ENCODE results near the gene CALML3. TPM values are rescaled to one million over a fixed set of nuclear protein-coding genes. Genes with fewer than 3 reads are reported as not detected.

Gene CALML3
- total and polyA plus RNA-seq, 2 of the 8 experiments (the other 6 are each of a cell fraction or from before 2014, with no cell fraction given): not detected

DNA sequence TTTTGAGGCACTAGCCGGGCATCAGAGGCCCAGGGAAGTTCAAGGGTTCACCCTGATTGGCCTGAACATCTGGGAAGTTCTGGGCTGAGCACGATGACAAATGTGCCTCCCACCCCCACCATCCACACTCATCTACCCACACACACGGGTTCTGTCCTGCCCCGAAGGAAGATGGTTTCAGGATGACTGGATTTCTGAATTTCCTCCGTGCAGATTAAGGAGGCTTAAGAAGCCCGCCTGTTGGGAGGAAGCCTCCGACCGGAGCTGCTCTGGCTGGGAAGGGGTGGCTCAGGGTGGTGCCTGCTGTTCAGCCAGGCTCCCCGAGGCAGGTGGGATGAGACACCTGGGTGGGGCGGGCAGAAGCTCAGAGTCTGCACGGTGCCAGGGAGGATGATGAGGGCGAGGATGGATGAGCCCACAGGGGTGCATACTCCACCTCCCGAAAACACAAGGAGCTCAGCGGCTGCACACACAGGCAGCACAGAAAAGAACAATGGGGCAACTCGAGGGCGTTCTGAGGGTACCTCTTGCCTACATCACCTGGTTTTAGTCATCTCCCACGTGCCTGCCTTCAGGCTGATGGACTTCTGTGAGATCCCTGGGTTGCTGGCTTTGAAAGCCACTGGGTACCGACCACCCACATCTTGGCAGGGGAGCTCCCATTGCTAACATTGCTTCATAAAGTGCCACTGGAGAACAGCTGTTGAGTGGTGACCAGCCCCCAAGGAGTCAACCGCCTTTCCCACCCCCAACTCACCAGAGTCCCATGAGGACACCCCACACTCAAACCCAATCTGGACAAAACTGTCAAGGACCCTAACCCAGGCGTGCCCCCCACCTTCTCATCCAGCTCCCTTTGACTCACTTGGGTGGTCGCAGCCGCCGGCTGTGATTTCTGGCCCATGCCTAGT, 41.2 kb downstream of the CALML3 start:
- H2AFZ ChIP-seq (ENCODE audit: low read length): no peak overlapping the region
- no peak overlapping the region for H3K4me3 ChIP-seq (ENCODE audit: extremely low read depth in 1 of 4, insufficient read depth in 2 of 4, low read depth in 3 of 4, low read length in 4 of 4)
- H4K91ac ChIP-seq (replicated peaks; ENCODE audit: insufficient read length, low read length): no peak overlapping the region
- H2BK20ac ChIP-seq (ENCODE audit: low read length): no peak overlapping the region
- peaks cover 4% of the 10 kb centered on the region; the same call in 1 of the 2 replicates for H3K23me2 ChIP-seq (ENCODE audit: low read depth, low read length)
- no peak overlapping the region for H2BK15ac ChIP-seq (ENCODE audit: low read length)
- no peaks in the 10 kb centered on the region for H3K79me1 ChIP-seq (ENCODE audit: low read depth, low read length)
- no peak overlapping the region; a peak in 1 of 7 replicates for H3K9ac ChIP-seq (replicated peaks in 1 of 4; ENCODE audit: extremely low read depth in 1 of 4, low read depth in 3 of 4, low read length in 3 of 4)
- H3K36me3 ChIP-seq (ENCODE audit: control insufficient read depth in 2 of 4, insufficient read depth in 4 of 4, low read length in 3 of 4): no peaks in the 10 kb centered on the region
- no peaks in the 10 kb centered on the region for H3K9me3 ChIP-seq (ENCODE audit: insufficient read depth in 2 of 2, low read depth in 1 of 2, low read length in 1 of 2)
- no peak overlapping the region for H3K18ac ChIP-seq (ENCODE audit: extremely low read depth, low read length)
- no peak overlapping the region for H3K4ac ChIP-seq (replicated peaks; ENCODE audit: insufficient read length, low read depth, low read length)
- no peak overlapping the region for H2BK120ac ChIP-seq (replicated peaks; ENCODE audit: low read depth, low read length)
- H4K5ac ChIP-seq (ENCODE audit: insufficient read length, low read depth, low read length): no peak overlapping the region
- no peaks in the 10 kb centered on the region for H3K4me1 ChIP-seq (replicated peaks in 1 of 4; ENCODE audit: control insufficient read depth in 3 of 4, insufficient read depth in 4 of 4, low read length in 3 of 4)
- H3K27ac ChIP-seq (ENCODE audit: low read depth, low read length): no peak overlapping the region
- no peaks in the 10 kb centered on the region for H4K20me1 ChIP-seq (replicated peaks in 1 of 2; ENCODE audit: control insufficient read depth in 1 of 2, insufficient read depth in 2 of 2, low read length in 2 of 2)
- H4K8ac ChIP-seq (ENCODE audit: extremely low read depth, insufficient read depth, low read length): no peak overlapping the region; the same call in 1 of the 2 replicates
- H2BK5ac ChIP-seq (ENCODE audit: low read depth, low read length): no peak overlapping the region
- no peak overlapping the region for H3K23ac ChIP-seq (ENCODE audit: insufficient read length)
- no peaks in the 10 kb centered on the region for H3K27me3 ChIP-seq (replicated peaks in 1 of 4; ENCODE audit: control insufficient read depth in 3 of 4, extremely low read depth in 1 of 4, insufficient read depth in 3 of 4, low read length in 3 of 4)
- POLR2A ChIA-PET (ENCODE audit: partially characterized antibody): interaction anchor here (0.8 kb wide), 1 partner anchor 120 kb away, joined by 3 read pairs; no protein-coding TSS in a partner anchor
- H3K56ac ChIP-seq (replicated peaks; ENCODE audit: insufficient read length, low read depth, low read length): no peak overlapping the region
- no peak for DNase-seq (ENCODE audit: low read depth in 1 of 2, low spot score in 2 of 2)
- H3K4me2 ChIP-seq (ENCODE audit: insufficient read depth in 1 of 2, low read depth in 2 of 2, low read length in 2 of 2): no peak overlapping the region
- H3K79me2 ChIP-seq (ENCODE audit: control insufficient read depth in 1 of 2, insufficient read depth in 2 of 2, low read length in 2 of 2): no peaks in the 10 kb centered on the region
- 91% methylated on average over 23 of the region's 23 CpGs; no CpG with 5 or more reads in 1 of the 2 experiments for WGBS, 2 experiments (ENCODE audit: extremely low coverage in 1 of 2, insufficient coverage in 1 of 2, insufficient read length in 1 of 2, insufficient replicate concordance in 2 of 2, low coverage in 1 of 2, low lambda C conversion rate in 2 of 2, missing lambda C conversion rate in 1 of 2)
- no peak overlapping the region for H3K14ac ChIP-seq (ENCODE audit: insufficient read length)
- no peak for FAIRE-seq
- CTCF ChIA-PET (ENCODE audit: partially characterized antibody): interaction anchor here (0.7 to 1.2 kb wide), 6 partner anchors 9 to 120 kb away, joined by 3 to 4 read pairs (median 3); no protein-coding TSS in a partner anchor
- H2BK12ac ChIP-seq (ENCODE audit: low read depth, low read length): no peak overlapping the region
- H2AK5ac ChIP-seq (ENCODE audit: low read depth, low read length): no peak overlapping the region
- no peak for TF ChIP-seq EP300 (IDR thresholded peaks at IDR 0.05; ENCODE audit: borderline replicate concordance in 1 of 2, low read depth in 2 of 2, low read length in 2 of 2)
- no peak for TF ChIP-seq HDAC2 (IDR thresholded peaks at IDR 0.05; ENCODE audit: borderline replicate concordance in 1 of 2, low read depth in 2 of 2, low read length in 2 of 2)
- TF ChIP-seq, protein P1, sequence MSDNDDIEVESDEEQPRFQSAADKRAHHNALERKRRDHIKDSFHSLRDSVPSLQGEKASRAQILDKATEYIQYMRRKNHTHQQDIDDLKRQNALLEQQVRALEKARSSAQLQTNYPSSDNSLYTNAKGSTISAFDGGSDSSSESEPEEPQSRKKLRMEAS (IDR thresholded peaks at IDR 0.05): no peak
- TF ChIP-seq CHD2 (IDR thresholded peaks at IDR 0.05; ENCODE audit: low read length): no peak
- TF ChIP-seq KDM5A (IDR thresholded peaks at IDR 0.05; ENCODE audit: low read length): no peak
- no peak for TF ChIP-seq CREB1 (IDR thresholded peaks at IDR 0.05)
- TF ChIP-seq RAD21 (IDR thresholded peaks at IDR 0.05 in 1 of 2, conservative IDR thresholded peaks at IDR 0.05 in 1 of 2; ENCODE audit: low read depth in 2 of 2, low read length in 2 of 2): no peak

All from H1 (cell line).